ES-I3 (cell line): ENCODE results near the gene ALPI.
"Not testable (repeated sequence)": the region's sequence is repeated elsewhere in the genome, so short reads cannot be mapped to it uniquely, and the experiment has no call there.

Source experiments
- H3K36me3 ChIP-seq: 2 replicates; pipeline ENCODE4 v1.6.1; 2013; ENCODE audit warnings: mild to moderate bottlenecking, low read length, control low read depth, moderate library complexity; ENCODE audit not compliant: insufficient read depth
- H3K4me1 ChIP-seq: 2 replicates; pipeline ENCODE4 v1.6.1; 2013; ENCODE audit warnings: mild to moderate bottlenecking, control low read depth, low read length; ENCODE audit not compliant: insufficient read depth
- H3K9ac ChIP-seq: 2 replicates; pipeline ENCODE4 v1.6.1; 2013; ENCODE audit warnings: low read depth, mild to moderate bottlenecking, low read length, moderate library complexity
- H3K9me3 ChIP-seq: 2 replicates; pipeline ENCODE4 v1.6.1; 2013; ENCODE audit warnings: mild to moderate bottlenecking, low read length, moderate library complexity; ENCODE audit not compliant: control insufficient read depth, insufficient read depth

The ALPI gene

GRCh38 chr2:232418056-232418455 lies 37.9 kb upstream of the ALPI start:
- Histone ChIP-seq H3K9me3 (no peaks in the 10 kb centered on the region), H3K9ac (peak overlapping the region; percentile 72), H3K4me1 (peaks cover 9% of the 10 kb centered on the region), H3K36me3 (peaks cover 9% of the 10 kb centered on the region)

- H3K4me1 ChIP-seq = peaks cover 9% of the 10 kb centered on the region
- H3K9me3 ChIP-seq = no peaks in the 10 kb centered on the region
- peaks cover 9% of the 10 kb centered on the region for H3K36me3 ChIP-seq
- H3K9ac ChIP-seq = peak overlapping the region; percentile 72
Observed at GRCh38 chr2:232418466-232419244, 37.3 kb upstream of the ALPI start.

GRCh38 chr2:232419245-232420072 lies 36.5 kb upstream of the ALPI start:
- no peaks in the 10 kb centered on the region for H3K9me3 ChIP-seq
- H3K4me1 ChIP-seq = peaks cover 16% of the 10 kb centered on the region
- H3K9ac ChIP-seq = peak overlapping the region; percentile 72
- H3K36me3 ChIP-seq = peaks cover 9% of the 10 kb centered on the region

GRCh38 chr2:232420073-232420454 lies 35.9 kb upstream of the ALPI start:
- Histone ChIP-seq H3K4me1 (peaks cover 22% of the 10 kb centered on the region), H3K9ac (peak overlapping the region; percentile 72), H3K36me3 (peaks cover 9% of the 10 kb centered on the region), H3K9me3 (no peaks in the 10 kb centered on the region)

GRCh38 chr2:232420463-232421188 lies 35.3 kb upstream of the ALPI start:
- Histone ChIP-seq H3K9ac (peak overlapping the region; percentile 72), H3K4me1 (peaks cover 28% of the 10 kb centered on the region), H3K9me3 (no peaks in the 10 kb centered on the region), H3K36me3 (peaks cover 8% of the 10 kb centered on the region)

- peak overlapping the region; percentile 72 for H3K9ac ChIP-seq
- peaks cover 5% of the 10 kb centered on the region for H3K36me3 ChIP-seq
- H3K4me1 ChIP-seq = peaks cover 30% of the 10 kb centered on the region
- no peaks in the 10 kb centered on the region for H3K9me3 ChIP-seq
Observed at GRCh38 chr2:232421189-232421785, 34.7 kb upstream of the ALPI start.

GRCh38 chr2:232422051-232422450 lies 33.9 kb upstream of the ALPI start:
- Histone ChIP-seq H3K4me1 (peaks cover 30% of the 10 kb centered on the region), H3K9ac (no peak overlapping the region), H3K9me3 (no peaks in the 10 kb centered on the region), H3K36me3 (peaks cover 5% of the 10 kb centered on the region; the same call in 1 of the 2 replicates)

GRCh38 chr2:232422996-232423395 lies 33.0 kb upstream of the ALPI start:
- Histone ChIP-seq H3K4me1 (peaks cover 30% of the 10 kb centered on the region), H3K9ac (peak overlapping the region; percentile 35)
- H3K9me3 ChIP-seq, H3K36me3 ChIP-seq: not testable (repeated sequence)

- H3K9me3 ChIP-seq, H3K36me3 ChIP-seq: not testable (repeated sequence)
- Histone ChIP-seq H3K9ac (peak overlapping the region; percentile 35), H3K4me1 (peaks cover 30% of the 10 kb centered on the region)
Observed at GRCh38 chr2:232423407-232423806, 32.5 kb upstream of the ALPI start.

GRCh38 chr2:232431705-232432590 lies 24.0 kb upstream of the ALPI start:
- no peaks in the 10 kb centered on the region for H3K36me3 ChIP-seq
- peaks cover 5% of the 10 kb centered on the region for H3K4me1 ChIP-seq
- H3K9me3 ChIP-seq = no peaks in the 10 kb centered on the region
- no peak overlapping the region for H3K9ac ChIP-seq

- H3K9me3 ChIP-seq = no peaks in the 10 kb centered on the region
Observed at GRCh38 chr2:232432598-232433184, 23.3 kb upstream of the ALPI start.

GRCh38 chr2:232433622-232434021 lies 22.3 kb upstream of the ALPI start:
- H3K36me3 ChIP-seq, H3K9me3 ChIP-seq, H3K4me1 ChIP-seq, H3K9ac ChIP-seq: not testable (repeated sequence)

More at GRCh38 chr2:232432598-232433184, 23.3 kb upstream of the ALPI start:
- Histone ChIP-seq H3K36me3 (no peaks in the 10 kb centered on the region), H3K4me1 (peaks cover 5% of the 10 kb centered on the region), H3K9ac (no peak overlapping the region)

- H3K4me1 ChIP-seq = peaks cover 5% of the 10 kb centered on the region
- H3K9ac ChIP-seq = no peak overlapping the region
- no peaks in the 10 kb centered on the region for H3K36me3 ChIP-seq
- H3K9me3 ChIP-seq = no peaks in the 10 kb centered on the region
Observed at GRCh38 chr2:232434091-232434490, 21.9 kb upstream of the ALPI start.
